Esophagus squamous epithelium (tissue), 4 donors: Measurements from ENCODE around the gene ZFYVE28.

Experiments
- POLR2A ChIP-seq, 4 donors: fragments of 450-650 bp; IDR thresholded peaks; one replicate each; pipeline ENCODE4 v1.6.1; 2017; ENCODE audit warnings: antibody characterized with exemption in 4 of 4, mild to moderate bottlenecking in 4 of 4, moderate library complexity in 3 of 4
- TF ChIP-seq, protein P1 (sequence below), 6 experiments: fragments of 450-650 bp in 4 of 6; fragments of 200-600 bp in 2 of 6; sonication (generic) in 2 of 6; IDR thresholded peaks; one replicate each; pipeline ENCODE4 v1.5.1; 2016 to 2019; ENCODE audit warnings: antibody characterized with exemption in 6 of 6, mild to moderate bottlenecking in 4 of 6, moderate library complexity in 4 of 6

DNA sequence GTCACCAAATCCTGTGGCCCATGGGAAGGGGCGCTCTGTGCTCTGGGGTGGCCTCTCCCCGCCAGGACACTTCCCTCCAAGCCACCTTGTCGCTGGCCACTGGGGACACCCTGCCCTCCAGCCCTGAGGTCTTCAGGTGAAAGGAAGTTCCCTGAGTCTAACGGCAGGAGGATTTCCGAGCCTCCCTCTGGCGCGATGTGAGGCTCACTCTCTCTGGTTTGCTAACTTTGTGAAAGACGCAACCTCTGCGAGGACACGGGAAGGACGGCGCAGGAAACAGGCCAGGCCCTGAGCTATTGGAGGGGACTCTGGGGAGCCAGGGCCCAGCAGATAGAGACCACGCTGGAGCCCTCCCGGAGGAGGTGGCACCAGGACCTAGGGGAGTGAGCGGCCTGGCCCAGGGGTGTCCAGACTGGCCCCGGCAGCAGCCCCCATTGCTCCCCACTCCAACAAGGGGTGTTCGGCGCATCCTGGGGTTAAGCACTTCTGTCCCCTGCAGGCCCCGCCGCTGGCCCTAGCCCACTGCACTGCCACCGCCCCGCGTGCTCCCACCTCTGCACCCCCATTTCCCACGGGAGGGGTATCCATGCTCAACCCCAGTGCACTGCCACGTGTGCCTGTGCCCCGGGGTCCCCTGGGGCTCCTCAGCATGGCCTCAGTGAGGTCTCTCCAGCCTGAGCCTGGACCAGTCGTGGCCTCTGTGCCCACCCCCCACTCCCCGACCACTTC, 84.4 kb downstream of the ZFYVE28 start:
- TF ChIP-seq, protein P1, sequence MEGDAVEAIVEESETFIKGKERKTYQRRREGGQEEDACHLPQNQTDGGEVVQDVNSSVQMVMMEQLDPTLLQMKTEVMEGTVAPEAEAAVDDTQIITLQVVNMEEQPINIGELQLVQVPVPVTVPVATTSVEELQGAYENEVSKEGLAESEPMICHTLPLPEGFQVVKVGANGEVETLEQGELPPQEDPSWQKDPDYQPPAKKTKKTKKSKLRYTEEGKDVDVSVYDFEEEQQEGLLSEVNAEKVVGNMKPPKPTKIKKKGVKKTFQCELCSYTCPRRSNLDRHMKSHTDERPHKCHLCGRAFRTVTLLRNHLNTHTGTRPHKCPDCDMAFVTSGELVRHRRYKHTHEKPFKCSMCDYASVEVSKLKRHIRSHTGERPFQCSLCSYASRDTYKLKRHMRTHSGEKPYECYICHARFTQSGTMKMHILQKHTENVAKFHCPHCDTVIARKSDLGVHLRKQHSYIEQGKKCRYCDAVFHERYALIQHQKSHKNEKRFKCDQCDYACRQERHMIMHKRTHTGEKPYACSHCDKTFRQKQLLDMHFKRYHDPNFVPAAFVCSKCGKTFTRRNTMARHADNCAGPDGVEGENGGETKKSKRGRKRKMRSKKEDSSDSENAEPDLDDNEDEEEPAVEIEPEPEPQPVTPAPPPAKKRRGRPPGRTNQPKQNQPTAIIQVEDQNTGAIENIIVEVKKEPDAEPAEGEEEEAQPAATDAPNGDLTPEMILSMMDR (IDR thresholded peaks at IDR 0.05) = no peak
- TF ChIP-seq POLR2A (IDR thresholded peaks at IDR 0.05) = no peak
